Motor neuron (in vitro differentiated cells): Measurements from ENCODE around the gene ENOX1. TPM values are rescaled to one million over a fixed set of nuclear protein-coding genes. Genes with fewer than 3 reads are reported as not detected.

Experiments used
- ATAC-seq, 8 experiments: fragments of 200-7000 bp; cut with Tn5 transposase; replicated peaks in 6 of 8; 2 replicates each; pipeline ENCODE4 v1.8.0; 2021; ENCODE audit warnings: mild to moderate bottlenecking in 8 of 8, moderate library complexity in 8 of 8
- H3K27ac ChIP-seq, 2 donors: fragments of 250-450 bp; sonication (Bioruptor Pico); 2 replicates each; pipeline ENCODE4 v1.9.0; 2021; ENCODE audit warnings: antibody characterized with exemption in 2 of 2, mild to moderate bottlenecking in 2 of 2, moderate library complexity in 1 of 2
- H3K4me1 ChIP-seq, 2 donors: fragments of 250-450 bp; sonication (Bioruptor Pico); replicated peaks in 1 of 2; 2 replicates each; pipeline ENCODE4 v1.6.1; 2021; ENCODE audit warnings: antibody characterized with exemption in 2 of 2, mild to moderate bottlenecking in 2 of 2, moderate library complexity in 1 of 2
- H3K4me3 ChIP-seq, 5 donors: fragments of 250-450 bp; sonication (Bioruptor Pico); 2 replicates each; pipeline ENCODE4 v1.9.0; 2021; ENCODE audit warnings: antibody characterized with exemption in 5 of 5, mild to moderate bottlenecking in 5 of 5, moderate library complexity in 4 of 5
- WGBS, 10 experiments: fragments of 450-650 bp; shearing (Covaris generic); methylation state at CpG; one replicate each; pipeline ENCODE4 v1.0.0; 2022; 5-methylcytosine and 5-hydroxymethylcytosine counted together
- in situ Hi-C, 9 experiments: fragments of 400-800 bp; cut with MboI; loops; one replicate each; pipeline ENCODE4 v1.15.0; 2021; ENCODE audit warnings: low sequenced_read_pairs in 9 of 9, low pct_unique_long_range_greater_than_20kb in 2 of 9; ENCODE audit not compliant: unreplicated experiment in 9 of 9
- total RNA-seq, 8 experiments: library from RNA; unstranded; fragments of 300-600 nt; gene quantifications; 2 replicates each; pipeline versions ENCODE4 v1.2.3 to v1.2.4, GENCODE V29; 2022

Gene ENOX1
- total RNA-seq, 8 experiments from 2014 or later, result 5.6 to 19.0 (median 11.8) TPM

DNA sequence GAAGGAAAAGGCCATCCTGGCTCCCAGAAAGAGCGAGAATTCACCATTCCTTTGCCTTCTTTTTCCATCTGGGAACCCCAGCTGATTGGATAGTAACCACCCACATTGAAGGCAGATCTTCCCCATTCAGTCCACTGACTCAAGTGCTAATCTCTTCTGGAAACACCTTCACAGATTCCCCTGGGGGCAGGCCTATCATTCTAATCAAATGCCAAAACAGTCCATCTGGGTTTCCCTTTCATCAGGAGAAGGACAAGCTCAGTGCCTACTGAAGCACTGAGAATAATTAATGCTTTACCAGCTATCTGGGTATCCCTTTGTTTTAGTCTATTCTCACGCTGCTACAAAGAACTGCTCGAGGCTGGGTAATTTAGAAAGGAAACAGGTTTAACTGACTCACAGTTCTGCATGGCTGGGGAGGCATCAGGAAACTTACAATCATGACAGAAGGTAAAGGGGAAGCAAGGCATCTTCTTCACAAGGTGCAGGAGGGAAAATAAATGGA, 293.2 kb downstream of the ENOX1 start:
- Histone ChIP-seq H3K4me3 (no peak overlapping the region), H3K4me1 (no peaks in the 10 kb centered on the region), H3K27ac (no peak overlapping the region)
- ATAC-seq, result no peak
- WGBS, 10 experiments, result 70 to 100% (median 87%) methylated on average over 1 to 3 of the region's 3 CpGs; no CpG with 5 or more reads in 2 of the 10 experiments
- in situ Hi-C loops, result no loop called here

DNA sequence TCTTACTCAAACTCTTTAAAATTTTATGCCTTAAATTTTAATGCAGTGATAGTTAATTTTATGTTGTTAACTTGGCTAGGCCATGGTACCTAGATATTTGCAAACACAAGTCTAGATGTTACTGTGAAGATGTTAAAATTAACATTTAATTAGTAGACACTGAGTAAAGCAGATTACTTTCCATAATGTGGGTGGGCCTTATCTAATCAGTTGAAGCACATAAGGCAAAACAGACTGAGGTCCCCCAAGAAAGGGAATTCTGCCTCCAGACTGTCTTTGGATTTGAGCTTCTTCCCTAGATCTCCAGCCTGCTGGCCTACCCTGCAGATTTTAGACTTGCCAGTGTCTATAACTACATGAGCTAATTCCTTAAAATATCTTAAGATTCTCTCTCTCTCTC, 294.0 kb downstream of the ENOX1 start:
- in situ Hi-C loops, result no loop called here
- Histone ChIP-seq H3K4me3 (no peak overlapping the region), H3K4me1 (no peaks in the 10 kb centered on the region), H3K27ac (no peak overlapping the region)
- no peak for ATAC-seq

DNA sequence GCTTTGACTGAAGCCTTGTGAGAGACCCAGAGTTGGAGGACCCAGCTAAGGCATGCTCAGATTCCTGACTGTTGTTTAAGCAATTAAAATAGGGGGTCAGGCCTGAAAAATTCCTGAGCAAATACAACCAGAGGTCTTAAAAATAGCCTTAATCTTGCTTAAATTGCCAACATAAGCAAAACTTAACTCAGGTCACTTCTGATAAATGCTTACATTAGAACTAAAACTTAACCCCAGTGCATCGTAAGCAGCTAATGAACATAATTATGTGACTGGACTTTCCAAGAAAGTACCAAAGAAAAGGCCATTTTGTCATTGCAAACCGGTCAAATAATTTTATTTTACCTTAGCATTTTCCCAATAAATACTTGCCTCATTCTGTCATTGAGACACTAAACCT, 294.5 kb downstream of the ENOX1 start:
- Histone ChIP-seq H3K4me3 (no peak overlapping the region), H3K27ac (no peak overlapping the region), H3K4me1 (no peaks in the 10 kb centered on the region)
- WGBS, 10 experiments, result 50 to 100% (median 100%) methylated on average over 1 to 2 of the region's 2 CpGs; no CpG with 5 or more reads in 1 of the 10 experiments
- ATAC-seq, result no peak
- in situ Hi-C loops, result no loop called here

DNA sequence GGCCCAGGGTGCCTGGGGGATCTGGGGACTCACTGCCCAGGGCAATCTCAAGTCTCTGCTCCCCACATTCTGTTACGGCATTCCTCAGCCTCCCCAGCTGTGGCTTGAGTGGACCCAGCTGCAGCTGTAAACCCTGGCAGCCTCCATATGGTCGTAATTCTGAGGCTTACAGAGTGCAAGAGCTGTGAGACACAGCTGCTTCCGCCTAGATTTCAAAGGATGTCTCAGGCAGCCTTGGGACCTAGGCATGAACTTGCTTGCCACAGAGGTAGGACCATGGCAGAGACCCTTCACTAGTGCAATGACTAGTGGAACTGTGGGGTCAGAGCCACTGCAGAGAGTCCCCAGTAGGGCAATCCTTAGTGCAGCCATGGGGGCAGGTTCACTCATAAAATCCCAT, 297.5 kb downstream of the ENOX1 start:
- WGBS, 10 experiments, result 40 to 100% (median 88%) methylated on average over 1 to 2 of the region's 3 CpGs; no CpG with 5 or more reads in 6 of the 10 experiments
- ATAC-seq, result no peak

DNA sequence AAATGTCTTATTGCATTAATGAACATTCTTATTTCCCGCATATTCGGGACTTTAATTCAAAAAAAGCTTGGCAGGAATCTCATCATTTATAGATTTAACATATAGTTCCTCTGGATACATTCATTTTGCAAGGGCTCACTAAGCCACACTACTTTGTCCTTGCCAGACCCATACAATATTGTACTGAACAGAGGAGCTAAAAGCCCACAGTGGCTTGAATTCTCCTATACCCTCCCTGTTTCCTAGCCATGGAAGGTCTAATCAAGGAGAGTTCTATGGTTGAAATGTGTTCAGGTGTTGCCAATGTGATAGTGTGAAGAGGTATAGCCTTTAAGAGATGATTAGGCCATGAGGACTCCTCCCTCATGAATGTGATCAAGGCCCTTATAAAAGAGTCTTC, 298.9 kb downstream of the ENOX1 start:
- 60 to 100% (median 94%) methylated on average over 1 to 2 of the region's 2 CpGs; no CpG with 5 or more reads in 2 of the 10 experiments for WGBS, 10 experiments
- Histone ChIP-seq H3K27ac (no peak overlapping the region), H3K4me1 (peaks cover 0 to 3% of the 10 kb centered on the region in 2 donors), H3K4me3 (no peak overlapping the region)
- no peak for ATAC-seq
- in situ Hi-C loops, result no loop called here

More for the DNA sequence above, 297.5 kb downstream of the ENOX1 start:
- Histone ChIP-seq H3K4me3 (no peak overlapping the region), H3K27ac (no peak overlapping the region), H3K4me1 (no peaks in the 10 kb centered on the region)
- in situ Hi-C loops, result no loop called here

DNA sequence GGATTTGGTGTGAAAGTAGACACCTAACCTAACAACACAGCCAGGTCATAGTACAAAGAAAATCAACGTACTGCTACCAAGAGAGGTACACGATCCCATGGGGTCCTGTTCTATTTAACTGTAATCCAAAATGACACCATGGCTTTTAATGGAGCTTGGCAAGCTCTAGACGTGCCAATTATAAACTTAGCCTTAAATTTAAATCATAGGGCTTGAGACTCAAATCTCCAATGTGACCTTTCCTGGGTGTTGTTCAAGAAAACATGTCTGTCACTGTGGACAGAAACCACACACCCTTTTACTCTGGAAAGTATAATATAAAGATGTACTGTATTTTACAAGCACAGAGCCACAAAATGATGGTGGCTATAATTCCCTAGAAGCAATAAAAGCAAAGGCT, 299.3 kb downstream of the ENOX1 start:
- in situ Hi-C loops, result no loop called here
- 0 to 89% (median 80%) methylated on average over 1 to 3 of the region's 3 CpGs; no CpG with 5 or more reads in 4 of the 10 experiments for WGBS, 10 experiments
- H3K4me3 ChIP-seq, result no peak overlapping the region
- peaks cover 3% of the 10 kb centered on the region in 2 donors for H3K4me1 ChIP-seq
- H3K27ac ChIP-seq, result no peak overlapping the region
- ATAC-seq, result no peak

DNA sequence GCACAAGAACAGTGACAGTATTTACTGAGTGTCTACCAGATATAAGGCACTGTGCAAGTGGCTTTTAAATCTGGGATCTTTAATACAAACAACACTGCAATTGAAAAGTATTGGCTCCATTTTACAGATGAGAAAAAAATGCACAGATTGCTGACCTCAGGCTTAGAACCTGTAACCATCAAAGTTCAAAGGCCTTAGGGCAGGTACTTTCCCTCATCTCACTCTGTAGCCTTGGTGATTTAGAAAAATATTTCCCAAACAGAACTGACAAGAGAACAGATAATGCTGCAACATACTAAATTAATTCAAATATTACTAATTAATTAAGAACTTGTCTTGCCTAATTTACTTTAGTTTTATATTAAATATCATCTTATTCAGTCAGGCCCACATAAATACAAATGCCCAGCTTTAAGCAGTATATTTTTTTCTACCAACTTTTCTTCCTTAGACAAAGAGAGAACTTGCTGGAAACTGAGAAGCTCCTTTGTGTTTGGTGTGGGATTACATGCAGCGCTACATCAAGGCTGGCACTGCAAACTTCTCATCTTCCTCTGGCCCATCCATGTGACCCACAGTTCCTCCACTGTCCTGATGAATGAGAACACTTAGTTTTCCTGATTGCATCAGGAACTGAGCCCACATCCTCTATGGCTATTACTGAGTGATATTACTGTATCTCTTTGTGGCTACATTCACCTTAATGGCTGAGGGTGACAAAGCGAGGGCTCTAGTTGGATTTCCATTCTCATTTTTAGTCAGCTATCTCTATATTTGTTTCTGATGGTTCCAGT, 302.1 kb downstream of the ENOX1 start:
- peak in 2 of 8 experiments; percentile 36 to 43 for ATAC-seq
- no peak overlapping the region for H3K4me3 ChIP-seq
- 67 to 100% (median 100%) methylated on average over 1 to 2 of the region's 2 CpGs; no CpG with 5 or more reads in 1 of the 10 experiments for WGBS, 10 experiments
- H3K27ac ChIP-seq, result no peak overlapping the region
- in situ Hi-C loops, result no loop called here
- H3K4me1 ChIP-seq, result peaks cover 3% of the 10 kb centered on the region in 2 donors

DNA sequence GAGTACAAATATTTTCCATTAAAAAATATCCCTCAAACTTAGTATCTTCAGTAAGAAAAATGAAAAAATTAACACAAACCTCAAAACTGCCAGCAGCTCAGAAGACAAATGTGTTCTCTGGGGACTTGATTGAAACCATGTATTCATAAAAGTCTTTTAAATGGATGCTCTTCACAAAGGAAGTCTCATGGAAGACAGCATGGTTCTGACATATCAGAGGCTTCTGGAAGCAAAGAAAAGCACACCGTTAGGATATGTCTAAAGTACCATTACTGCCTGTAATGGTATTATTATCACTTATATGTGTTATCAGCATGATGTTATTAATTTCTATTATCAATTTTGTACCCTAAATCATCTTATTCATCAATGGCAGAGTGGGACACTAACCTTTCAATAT, 302.8 kb downstream of the ENOX1 start:
- WGBS, 10 experiments, result 71 to 100% (median 83%) methylated on average over 1 of the region's 1 CpG; no CpG with 5 or more reads in 3 of the 10 experiments
- no peak for ATAC-seq
- Histone ChIP-seq H3K27ac (no peak overlapping the region), H3K4me3 (no peak overlapping the region), H3K4me1 (peaks cover 3% of the 10 kb centered on the region in 2 donors)
- in situ Hi-C loops, result no loop called here

DNA sequence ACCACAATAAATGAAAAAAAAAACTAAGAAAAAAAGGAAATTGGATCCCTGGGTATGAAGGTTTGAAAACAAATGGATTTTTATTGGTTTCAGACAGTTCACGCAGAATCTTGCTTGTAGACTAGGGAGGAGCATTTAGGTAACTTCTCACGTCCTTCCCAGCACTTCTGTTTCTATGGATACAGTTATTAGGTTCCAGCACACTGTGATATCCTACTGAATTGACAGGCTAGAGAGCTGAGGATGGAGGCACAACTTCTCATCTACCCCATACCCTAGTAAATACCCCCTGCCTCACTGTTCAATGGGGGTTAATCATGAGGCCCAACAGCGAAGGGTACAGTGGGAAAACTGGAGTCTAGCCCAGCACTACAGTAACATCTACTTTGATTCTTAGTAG, 304.1 kb downstream of the ENOX1 start:
- Histone ChIP-seq H3K27ac (no peak overlapping the region), H3K4me1 (peaks cover 3% of the 10 kb centered on the region in 2 donors), H3K4me3 (no peak overlapping the region)
- in situ Hi-C loops, result no loop called here
- 67 to 100% (median 83%) methylated on average over 2 to 3 of the region's 3 CpGs; no CpG with 5 or more reads in 1 of the 10 experiments for WGBS, 10 experiments
- ATAC-seq, result peak in 2 of 8 experiments; percentile 21 to 55

DNA sequence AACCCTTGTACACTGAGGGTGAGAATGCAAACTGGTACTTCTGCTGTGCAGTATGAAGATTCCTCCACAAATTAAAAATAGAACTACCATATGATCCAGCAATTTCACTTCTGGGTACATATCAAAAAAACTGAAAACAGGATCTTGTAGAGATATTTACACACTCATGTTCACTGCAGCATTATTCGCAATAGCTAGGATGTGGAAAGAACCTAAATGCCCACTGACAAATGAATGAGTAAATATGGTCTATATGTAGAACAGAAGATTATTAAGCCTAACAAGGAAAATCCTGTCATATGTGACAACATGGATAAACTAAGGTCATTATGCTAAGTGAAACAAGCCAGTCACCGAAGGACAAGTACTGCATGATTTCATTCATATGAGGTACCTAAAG, 304.7 kb downstream of the ENOX1 start:
- H3K4me3 ChIP-seq, result no peak overlapping the region
- no peak overlapping the region for H3K27ac ChIP-seq
- 86 to 100% (median 93%) methylated on average over 1 to 2 of the region's 2 CpGs; no CpG with 5 or more reads in 1 of the 10 experiments for WGBS, 10 experiments
- no peak for ATAC-seq
- H3K4me1 ChIP-seq, result peaks cover 3% of the 10 kb centered on the region in 2 donors
- in situ Hi-C loops, result no loop called here

DNA sequence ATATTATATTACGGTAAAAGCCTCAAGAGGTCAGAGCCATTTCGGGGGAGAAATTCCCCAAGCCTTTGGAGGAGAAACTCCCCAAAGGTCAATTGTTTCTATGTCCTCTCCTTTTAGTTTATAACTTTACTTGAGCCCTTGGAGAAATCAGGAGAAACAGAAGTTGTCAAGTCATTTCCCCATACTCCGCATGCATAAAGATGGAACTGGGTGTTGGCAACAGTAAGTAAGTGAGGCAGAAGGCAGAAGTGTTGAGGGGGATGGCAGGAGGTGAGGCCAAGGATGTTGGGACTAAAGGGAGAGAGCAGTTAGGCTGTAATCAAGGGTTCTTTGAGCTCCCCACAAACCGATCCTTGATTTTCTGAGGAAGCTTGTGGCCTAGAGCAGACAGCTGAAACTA, 307.9 kb downstream of the ENOX1 start:
- ATAC-seq, result peak in 2 of 8 experiments; percentile 61 to 71

DNA sequence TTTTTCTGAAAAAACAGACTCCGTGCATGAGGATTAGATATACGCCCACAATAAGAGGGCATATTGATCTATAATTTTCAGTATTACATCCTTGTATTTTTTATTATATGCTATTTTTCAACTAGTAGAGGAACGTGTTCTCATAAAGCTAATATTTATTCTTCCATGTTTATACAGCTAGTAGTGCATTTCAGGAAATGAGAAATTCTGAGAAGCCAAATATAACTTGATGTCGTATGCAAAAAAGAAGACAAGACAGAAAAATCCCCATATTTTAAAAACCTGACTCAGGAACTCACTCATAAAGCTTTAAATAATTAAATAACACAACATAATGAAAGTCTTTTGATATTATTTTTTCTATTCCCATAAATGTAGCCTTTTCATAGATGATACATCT, 308.6 kb downstream of the ENOX1 start:
- whole genome bisulfite sequencing, 10 experiments, result 49 to 90% (median 72%) methylated on average over 3 to 4 of the region's 4 CpGs
- Histone ChIP-seq H3K27ac (no peak overlapping the region), H3K4me3 (no peak overlapping the region), H3K4me1 (peaks cover 0 to 3% of the 10 kb centered on the region in 2 donors)
- in situ Hi-C loops, result no loop called here
- no peak for ATAC-seq

More for the DNA sequence above, 307.9 kb downstream of the ENOX1 start:
- 83 to 100% (median 90%) methylated on average over 1 to 4 of the region's 4 CpGs for WGBS, 10 experiments
- in situ Hi-C loops, result no loop called here
- H3K4me3 ChIP-seq, result no peak overlapping the region
- no peak overlapping the region for H3K27ac ChIP-seq
- peaks cover 2 to 3% of the 10 kb centered on the region in 2 donors for H3K4me1 ChIP-seq

DNA sequence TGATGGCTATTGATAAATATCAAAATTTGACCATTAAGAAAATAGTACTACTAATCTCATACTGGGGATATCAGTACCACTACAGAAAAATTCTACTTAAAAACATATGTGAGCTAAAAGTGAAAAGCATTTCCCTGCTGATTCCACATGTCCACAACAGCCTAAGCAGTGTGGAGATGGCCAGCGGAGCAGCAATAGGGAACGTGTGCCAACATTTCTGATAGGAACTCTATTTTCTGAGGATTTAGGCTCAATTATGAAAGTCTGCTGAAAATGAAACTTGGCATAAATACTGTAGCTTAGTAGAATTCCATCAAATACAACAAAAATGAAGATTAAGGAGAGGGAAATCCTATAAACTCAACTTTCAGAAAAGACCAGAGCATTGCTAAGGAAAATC, 311.6 kb downstream of the ENOX1 start:
- Histone ChIP-seq H3K4me1 (no peaks in the 10 kb centered on the region), H3K4me3 (no peak overlapping the region), H3K27ac (no peak overlapping the region)
- no peak for ATAC-seq
- in situ Hi-C loops, result no loop called here
- 80 to 100% (median 91%) methylated on average over 1 to 2 of the region's 2 CpGs; no CpG with 5 or more reads in 4 of the 10 experiments for WGBS, 10 experiments
